Stimulated activated CD4-positive, alpha-beta T cell treated with anti-CD3 and anti-CD28 coated beads, Interleukin-15, amount 100 ng/mL, for 1 hour (primary cell): ENCODE measurements around the gene NEK10.
"Not testable (repeated sequence)": the region's sequence is repeated elsewhere in the genome, so short reads cannot be mapped to it uniquely, and the experiment has no call there.

ENCODE experiments used
- DNase-seq, 2 donors: peaks; one replicate each; pipeline ENCODE4 v3.0.0-alpha.2; 2020; ENCODE audit warnings: low read depth in 1 of 2, low spot score in 1 of 2

NEK10 gene

GRCh38 chr3:27312044-27312668 lies 57.0 kb downstream of the NEK10 start:
- no peak for DNase-seq

- DNase-seq, result no peak
These were observed 57.8 kb downstream of the NEK10 start for GRCh38 chr3:27311400-27311799.

GRCh38 chr3:27310688-27311087 lies 58.5 kb downstream of the NEK10 start:
- DNase-seq, result no peak

- DNase-seq, result no peak
These were observed 61.6 kb downstream of the NEK10 start for GRCh38 chr3:27307566-27307965.

- DNase-seq, result no peak
These were observed 66.3 kb downstream of the NEK10 start for GRCh38 chr3:27302891-27303290.

- not testable (repeated sequence) for DNase-seq
These were observed 70.2 kb downstream of the NEK10 start for GRCh38 chr3:27298981-27299380.

GRCh38 chr3:27293939-27294338 lies 75.2 kb downstream of the NEK10 start:
- no peak for DNase-seq

GRCh38 chr3:27290760-27291159 lies 78.4 kb downstream of the NEK10 start:
- DNase-seq, result no peak

- no peak for DNase-seq
These were observed 79.3 kb downstream of the NEK10 start for GRCh38 chr3:27289769-27290413.

- no peak for DNase-seq
These were observed 82.1 kb downstream of the NEK10 start for GRCh38 chr3:27287052-27287451.

- DNase-seq, result not testable (repeated sequence)
These were observed 82.7 kb downstream of the NEK10 start for GRCh38 chr3:27286467-27286866.

- no peak for DNase-seq
These were observed 83.5 kb downstream of the NEK10 start for GRCh38 chr3:27285668-27286067.

- DNase-seq, result no peak
These were observed 87.5 kb downstream of the NEK10 start for GRCh38 chr3:27281671-27282150.

GRCh38 chr3:27279123-27279522 lies 90.1 kb downstream of the NEK10 start:
- no peak for DNase-seq

GRCh38 chr3:27278383-27279055 lies 90.7 kb downstream of the NEK10 start:
- no peak for DNase-seq

- DNase-seq, result no peak
These were observed 93.7 kb downstream of the NEK10 start for GRCh38 chr3:27275441-27275990.

- DNase-seq, result no peak
These were observed 97.3 kb downstream of the NEK10 start for GRCh38 chr3:27271890-27272289.

- DNase-seq, result no peak
These were observed 114.3 kb downstream of the NEK10 start for GRCh38 chr3:27254896-27255295.

- DNase-seq, result no peak
These were observed 115.4 kb downstream of the NEK10 start for GRCh38 chr3:27253831-27254230.

- DNase-seq, result no peak
These were observed 115.8 kb downstream of the NEK10 start for GRCh38 chr3:27253391-27253790.

GRCh38 chr3:27252646-27253045 lies 116.5 kb downstream of the NEK10 start:
- DNase-seq, result no peak

GRCh38 chr3:27244374-27244773 lies 124.8 kb downstream of the NEK10 start:
- DNase-seq, result no peak
